Common myeloid progenitor, CD34-positive (primary cell): Measurements from ENCODE around the gene COMMD2.

Source experiments
- CTCF ChIA-PET: fragments of 350-600 bp; sonication (Branson Sonifier 250); formaldehyde crosslinking; loops from one replicate; lab custom pipeline; 2021; ENCODE audit warnings: antibody characterized with exemption; lab: Charles Lee
- POLR2A ChIA-PET: fragments of 350-600 bp; sonication (Branson Sonifier 250); formaldehyde crosslinking; loops from one replicate; lab custom pipeline; 2021; ENCODE audit warnings: antibody characterized with exemption; lab: Charles Lee
- DNase-seq, 3 donors: peaks; one replicate each; pipeline versions ENCODE4 v3.0.0 to v3.0.0-alpha.2; 2013
- H3K27ac ChIP-seq, 2 experiments: 1 replicate in 1 of 2; 2 replicates in 1 of 2; pipeline ENCODE4 v1.7.0; 2013; ENCODE audit warnings: inconsistent platforms in 2 of 2, low read length in 2 of 2, mild to moderate bottlenecking in 2 of 2, low read depth in 1 of 2, moderate library complexity in 1 of 2; ENCODE audit not compliant: severe bottlenecking in 2 of 2, insufficient read depth in 1 of 2, poor library complexity in 1 of 2
- H3K27me3 ChIP-seq, 5 experiments: replicated peaks in 2 of 5; 1 replicate in 3 of 5; 2 replicates in 2 of 5; pipeline versions ENCODE4 v1.6.1 to v1.7.0; 2013; ENCODE audit warnings: low read length in 4 of 5, mild to moderate bottlenecking in 2 of 5, moderate library complexity in 2 of 5, inconsistent platforms in 1 of 5; ENCODE audit not compliant: insufficient read depth in 5 of 5, control insufficient read depth in 4 of 5
- H3K36me3 ChIP-seq, 4 experiments: 1 replicate in 2 of 4; 2 replicates in 2 of 4; pipeline versions ENCODE4 v1.6.1 to v1.7.0; 2013; ENCODE audit warnings: low read length in 3 of 4, control low read depth in 1 of 4, mild to moderate bottlenecking in 1 of 4; ENCODE audit not compliant: control insufficient read depth in 4 of 4, insufficient read depth in 4 of 4
- H3K4me1 ChIP-seq, 4 experiments: 1 replicate in 3 of 4; 2 replicates in 1 of 4; pipeline versions ENCODE4 v1.6.1 to v1.7.1; 2013; ENCODE audit warnings: low read length in 3 of 4, mild to moderate bottlenecking in 3 of 4, control low read depth in 1 of 4, inconsistent platforms in 1 of 4, moderate library complexity in 1 of 4; ENCODE audit not compliant: control insufficient read depth in 4 of 4, insufficient read depth in 4 of 4; ENCODE audit errors: control extremely low read depth in 1 of 4
- H3K4me3 ChIP-seq, 7 experiments: 1 replicate in 4 of 7; 2 replicates in 3 of 7; pipeline versions ENCODE4 v1.5.1 to v1.7.0; 2013; ENCODE audit warnings: mild to moderate bottlenecking in 7 of 7, low read length in 6 of 7, moderate library complexity in 6 of 7, inconsistent platforms in 2 of 7, low read depth in 2 of 7, control low read depth in 1 of 7; ENCODE audit not compliant: insufficient read depth in 4 of 7, control insufficient read depth in 1 of 7; ENCODE audit errors: extremely low read depth in 1 of 7
- H3K9me3 ChIP-seq, 5 experiments: 1 replicate in 4 of 5; 2 replicates in 1 of 5; pipeline versions ENCODE4 v1.6.1 to v1.7.1; 2013; ENCODE audit warnings: low read length in 4 of 5, mild to moderate bottlenecking in 2 of 5, inconsistent platforms in 1 of 5, low read depth in 1 of 5, moderate library complexity in 1 of 5; ENCODE audit not compliant: control insufficient read depth in 4 of 5, insufficient read depth in 2 of 5; ENCODE audit errors: control extremely low read depth in 1 of 5
- WGBS: methylation state at CpG from one replicate; pipeline ENCODE4 v1.1.5; 2013; ENCODE audit not compliant: insufficient coverage; 5-methylcytosine and 5-hydroxymethylcytosine counted together

The COMMD2 gene

GRCh38 chr3:149716984-149717383 is 35.3 kb downstream of the COMMD2 start:
- no peak for DNase-seq
- no peaks in the 10 kb centered on the region for H3K36me3 ChIP-seq
- 93% methylated on average over 6 of the region's 6 CpGs for WGBS
- ChIA-PET CTCF (interaction anchor here (0.6 to 3.1 kb wide), 16 partner anchors 9 to 224 kb away, joined by 3 to 17 read pairs (median 5); no protein-coding TSS in a partner anchor), POLR2A (interaction anchor here (0.6 kb wide), 1 partner anchor 226 kb away, joined by 5 read pairs; no protein-coding TSS in a partner anchor)
- no peak overlapping the region for H3K4me3 ChIP-seq
- no peaks in the 10 kb centered on the region for H3K4me1 ChIP-seq
- no peak overlapping the region for H3K27ac ChIP-seq
- H3K9me3 ChIP-seq, result peaks cover 0 to 10% (median 1%) of the 10 kb centered on the region in 5 experiments
- H3K27me3 ChIP-seq, result no peaks in the 10 kb centered on the region

GRCh38 chr3:149715247-149715646 is 37.0 kb downstream of the COMMD2 start:
- Histone ChIP-seq H3K27ac (no peak overlapping the region), H3K4me1 (no peaks in the 10 kb centered on the region), H3K27me3 (peaks cover 0 to under 1% (median 0%) of the 10 kb centered on the region in 5 experiments), H3K4me3 (no peak overlapping the region), H3K9me3 (peaks cover 0 to 3% (median 1%) of the 10 kb centered on the region in 5 experiments), H3K36me3 (no peaks in the 10 kb centered on the region)
- no peak for DNase-seq
- POLR2A ChIA-PET, result no interaction called here
- WGBS, result 98% methylated on average over 11 of the region's 13 CpGs
- CTCF ChIA-PET, result interaction anchor here (0.8 to 1.5 kb wide), 7 partner anchors 10 to 227 kb away, joined by 3 to 4 read pairs (median 3); no protein-coding TSS in a partner anchor

GRCh38 chr3:149713730-149714654 is 38.3 kb downstream of the COMMD2 start:
- DNase-seq, result no peak
- ChIA-PET POLR2A (no interaction called here), CTCF (interaction anchor here (0.6 to 1.5 kb wide), 7 partner anchors 11 to 225 kb away, joined by 3 to 4 read pairs (median 3); no protein-coding TSS in a partner anchor)
- Histone ChIP-seq H3K27me3 (peaks cover 0 to 2% (median 0%) of the 10 kb centered on the region in 5 experiments), H3K36me3 (no peaks in the 10 kb centered on the region), H3K4me3 (no peak overlapping the region), H3K27ac (no peak overlapping the region), H3K4me1 (no peaks in the 10 kb centered on the region), H3K9me3 (no peaks in the 10 kb centered on the region)
- WGBS, result 98% methylated on average over 35 of the region's 38 CpGs

GRCh38 chr3:149706905-149707304 is 45.4 kb downstream of the COMMD2 start:
- WGBS, result 100% methylated on average over 2 of the region's 3 CpGs

GRCh38 chr3:149705416-149705815 is 46.9 kb downstream of the COMMD2 start:
- no peaks in the 10 kb centered on the region for H3K4me1 ChIP-seq
- H3K36me3 ChIP-seq, result no peaks in the 10 kb centered on the region
- H3K4me3 ChIP-seq, result no peak overlapping the region
- POLR2A ChIA-PET, result no interaction called here
- H3K27ac ChIP-seq, result no peak overlapping the region
- no peaks in the 10 kb centered on the region for H3K9me3 ChIP-seq
- H3K27me3 ChIP-seq, result peaks cover 0 to 2% (median 0%) of the 10 kb centered on the region in 5 experiments
- CTCF ChIA-PET, result interaction anchor here (1.6 to 4.1 kb wide), 2 partner anchors 12 to 94 kb away, joined by 3 to 13 read pairs; no protein-coding TSS in a partner anchor
- DNase-seq, result no peak

More at GRCh38 chr3:149706905-149707304, 45.4 kb downstream of the COMMD2 start:
- Histone ChIP-seq H3K36me3 (no peaks in the 10 kb centered on the region), H3K27ac (no peak overlapping the region), H3K27me3 (peaks cover 0 to 2% (median 0%) of the 10 kb centered on the region in 5 experiments), H3K4me1 (no peaks in the 10 kb centered on the region), H3K4me3 (no peak overlapping the region), H3K9me3 (no peaks in the 10 kb centered on the region)
- ChIA-PET POLR2A (no interaction called here), CTCF (interaction anchor here (4.1 kb wide), 1 partner anchor 10 kb away, joined by 13 read pairs; no protein-coding TSS in a partner anchor)
- DNase-seq, result no peak

- no peaks in the 10 kb centered on the region for H3K27me3 ChIP-seq
- no peak for DNase-seq
- H3K9me3 ChIP-seq, result peaks cover 0 to 8% (median 5%) of the 10 kb centered on the region in 5 experiments
- no peaks in the 10 kb centered on the region for H3K4me1 ChIP-seq
- H3K4me3 ChIP-seq, result no peak overlapping the region
- no peaks in the 10 kb centered on the region for H3K36me3 ChIP-seq
- POLR2A ChIA-PET, result no interaction called here
- 86% methylated on average over 2 of the region's 2 CpGs for WGBS
- no peak overlapping the region for H3K27ac ChIP-seq
- CTCF ChIA-PET, result no interaction called here
Measured at GRCh38 chr3:149703466-149703865, 48.8 kb downstream of the COMMD2 start.
